Cortex of kidney (tissue), 1 donor: Measurements from ENCODE around the gene MCF2L.

Source experiments
- DNase-seq: peaks from one replicate; lab custom pipeline; 2025; lab: John Stamatoyannopoulos, UW

MCF2L gene

GRCh38 chr13:112951674-112952371, 17.2 kb upstream of the MCF2L start:
- DNase-seq = no peak

DNA sequence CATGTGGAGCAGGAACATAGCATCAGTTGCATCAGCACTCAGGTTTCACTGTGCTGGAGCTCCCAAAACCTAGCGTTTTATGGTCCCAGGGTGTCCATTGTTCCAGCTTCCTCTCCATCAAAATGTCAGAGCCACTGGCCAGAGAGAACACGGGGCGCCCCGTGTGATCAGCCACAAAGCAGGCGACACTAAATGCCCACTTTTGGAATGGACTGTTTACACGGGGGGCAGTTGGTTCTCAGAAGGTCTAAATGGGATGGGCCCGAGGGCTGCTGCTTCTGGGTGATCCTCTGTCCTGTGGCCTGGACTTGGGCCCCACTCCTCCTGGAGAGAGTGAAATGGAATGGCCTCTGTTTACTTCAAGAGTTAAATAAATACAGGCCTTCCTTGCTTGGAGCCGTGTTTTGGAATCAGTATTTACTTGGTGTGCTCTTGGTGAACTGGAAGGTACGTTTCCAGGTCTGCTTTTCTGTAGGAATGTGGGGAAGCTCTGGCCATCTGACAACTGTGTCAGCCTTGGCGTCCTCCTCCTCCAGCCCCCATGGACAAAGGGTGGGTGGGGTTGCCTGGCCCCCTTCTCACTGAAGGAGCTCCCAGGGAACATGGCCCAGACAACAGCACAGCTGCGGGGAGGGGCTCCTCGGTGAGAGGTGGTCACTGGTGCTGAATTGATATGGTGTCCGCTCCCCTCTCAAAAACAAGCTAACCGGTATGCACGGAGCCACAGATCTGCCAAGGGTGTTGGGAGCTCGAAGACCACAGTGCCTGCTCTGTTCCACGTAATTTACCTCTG, 16.1 kb upstream of the MCF2L start:
- DNase-seq = no peak

DNA sequence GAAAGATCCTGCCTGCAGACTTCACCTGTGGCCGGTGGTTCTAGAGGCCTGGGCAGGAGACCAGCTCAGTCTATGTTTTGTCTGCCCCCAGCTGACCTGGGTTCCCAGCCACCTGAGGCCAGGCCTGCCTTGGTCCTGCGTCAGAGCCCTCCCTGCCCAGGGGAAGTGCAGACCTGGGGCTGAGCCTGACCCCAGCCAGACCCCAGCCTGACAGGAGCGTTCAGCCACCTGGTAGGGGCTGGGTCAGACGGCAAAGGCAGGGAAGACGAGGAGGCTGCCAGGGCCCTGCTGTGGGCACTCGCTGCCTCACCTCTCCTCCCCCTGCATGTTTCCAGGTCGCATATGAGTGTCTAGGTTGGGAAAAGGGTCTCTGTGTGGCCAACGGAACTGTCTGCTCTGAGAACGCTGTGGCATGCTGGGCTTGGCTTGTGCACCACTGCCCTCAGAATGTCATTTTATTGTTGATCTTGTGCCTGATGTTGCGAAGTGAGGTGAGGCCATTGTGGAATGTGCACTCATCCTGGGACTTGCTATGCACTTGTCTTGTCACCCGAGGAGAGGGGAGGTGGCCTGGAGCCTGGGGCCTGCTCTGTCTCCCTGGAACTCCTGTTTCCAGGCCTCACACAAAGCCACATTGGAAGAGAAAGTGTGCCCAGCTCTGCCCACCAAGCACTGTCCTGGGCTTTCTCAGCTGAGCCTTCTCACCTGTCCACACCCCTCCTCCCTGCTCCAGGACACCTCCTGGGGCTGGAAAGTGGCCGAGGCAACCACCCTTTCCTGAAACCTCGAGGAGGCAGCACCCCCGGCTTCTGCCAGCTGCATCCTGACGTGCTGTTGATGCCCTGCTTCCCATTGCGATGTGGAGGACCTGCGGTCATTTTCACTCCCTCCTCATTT, 15.2 kb upstream of the MCF2L start:
- DNase-seq = no peak

DNA sequence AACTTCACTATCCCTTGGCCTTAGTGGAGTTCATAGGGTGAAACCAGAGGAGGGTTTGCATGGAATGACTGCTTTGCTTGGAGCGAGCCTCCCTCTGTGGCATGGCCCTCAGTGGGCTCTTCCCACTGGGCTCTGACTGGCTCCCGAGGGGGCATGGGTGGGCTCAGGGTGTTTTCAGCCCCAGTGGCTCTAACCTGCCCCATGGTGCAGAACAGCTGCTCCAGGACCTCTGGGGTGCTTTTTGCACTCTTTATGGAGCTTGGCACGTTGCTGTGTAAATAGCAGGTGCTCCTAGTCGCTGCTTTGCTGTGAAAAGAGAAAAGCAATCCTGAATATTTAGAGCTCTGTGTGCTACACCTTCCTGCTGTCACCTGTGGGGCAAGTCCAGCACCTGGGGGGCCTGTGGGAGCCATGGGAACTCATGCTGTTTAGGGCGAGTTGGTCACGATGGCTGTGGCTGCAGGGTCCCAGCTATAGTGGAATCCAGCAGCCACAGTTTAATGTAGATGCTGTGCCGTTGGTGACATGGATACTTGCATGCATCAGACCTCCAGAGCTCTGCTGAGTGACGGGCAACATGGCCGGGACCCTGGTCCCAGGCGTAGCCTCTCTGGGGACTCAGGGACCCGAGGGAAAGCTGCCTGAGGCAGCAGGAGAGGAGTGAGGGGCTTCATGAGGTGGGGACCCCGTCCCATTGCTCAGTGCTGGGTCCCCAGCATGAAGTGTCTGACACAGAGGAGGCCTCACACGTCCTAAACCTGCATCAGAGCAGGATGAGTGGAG, 14.3 kb upstream of the MCF2L start:
- no peak for DNase-seq

DNA sequence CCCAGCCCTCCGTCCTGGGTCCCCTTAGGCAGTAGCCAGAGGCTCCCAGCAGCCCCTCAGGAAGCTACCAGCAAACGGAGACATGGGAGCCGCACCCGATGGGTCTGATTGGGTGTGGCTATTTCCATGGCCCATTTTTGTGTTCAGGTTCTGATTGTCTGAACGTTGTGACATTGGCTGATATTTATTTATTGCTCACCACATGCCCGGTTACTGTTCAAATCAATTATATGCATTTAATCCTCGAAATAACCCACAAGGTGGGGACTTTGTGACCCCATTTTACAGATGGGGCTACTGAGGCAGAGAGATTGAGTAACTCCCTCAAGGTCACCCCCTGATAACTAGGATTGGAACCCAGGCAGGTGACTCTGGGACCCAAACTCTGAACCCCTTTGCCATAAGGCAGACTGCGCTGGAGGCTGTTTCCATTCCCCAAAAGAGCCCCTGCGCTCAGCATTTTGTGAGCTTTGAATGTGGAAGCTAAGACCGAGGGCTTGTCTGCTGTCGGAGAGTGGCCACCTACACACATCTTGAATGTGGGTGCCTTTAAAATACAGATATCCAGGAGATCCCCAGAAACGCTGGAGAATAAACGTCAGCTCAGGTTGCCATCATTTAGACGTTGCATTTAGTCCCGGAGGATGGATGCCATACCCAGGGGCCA, 13.6 kb upstream of the MCF2L start:
- no peak for DNase-seq

DNA sequence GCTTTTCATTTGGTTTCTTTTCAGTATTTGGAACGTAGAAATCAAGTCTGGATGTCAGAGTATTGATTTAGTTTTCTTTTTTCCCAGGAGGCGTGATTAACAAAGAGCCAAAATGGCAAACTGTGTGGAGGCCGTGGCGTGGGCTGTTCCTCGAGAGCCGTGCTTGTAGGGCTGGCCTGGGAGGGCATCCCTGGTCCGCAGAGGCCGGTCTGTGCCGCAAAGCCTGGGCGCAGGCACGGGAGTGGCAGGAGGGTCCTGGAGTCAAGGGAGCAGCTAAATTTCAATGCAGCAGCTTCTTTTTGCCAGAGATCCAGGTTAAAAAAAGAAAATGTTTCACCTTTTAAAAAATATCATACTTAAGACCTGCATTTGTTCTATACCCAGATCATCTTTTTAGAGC, 13.1 kb upstream of the MCF2L start:
- no peak for DNase-seq

DNA sequence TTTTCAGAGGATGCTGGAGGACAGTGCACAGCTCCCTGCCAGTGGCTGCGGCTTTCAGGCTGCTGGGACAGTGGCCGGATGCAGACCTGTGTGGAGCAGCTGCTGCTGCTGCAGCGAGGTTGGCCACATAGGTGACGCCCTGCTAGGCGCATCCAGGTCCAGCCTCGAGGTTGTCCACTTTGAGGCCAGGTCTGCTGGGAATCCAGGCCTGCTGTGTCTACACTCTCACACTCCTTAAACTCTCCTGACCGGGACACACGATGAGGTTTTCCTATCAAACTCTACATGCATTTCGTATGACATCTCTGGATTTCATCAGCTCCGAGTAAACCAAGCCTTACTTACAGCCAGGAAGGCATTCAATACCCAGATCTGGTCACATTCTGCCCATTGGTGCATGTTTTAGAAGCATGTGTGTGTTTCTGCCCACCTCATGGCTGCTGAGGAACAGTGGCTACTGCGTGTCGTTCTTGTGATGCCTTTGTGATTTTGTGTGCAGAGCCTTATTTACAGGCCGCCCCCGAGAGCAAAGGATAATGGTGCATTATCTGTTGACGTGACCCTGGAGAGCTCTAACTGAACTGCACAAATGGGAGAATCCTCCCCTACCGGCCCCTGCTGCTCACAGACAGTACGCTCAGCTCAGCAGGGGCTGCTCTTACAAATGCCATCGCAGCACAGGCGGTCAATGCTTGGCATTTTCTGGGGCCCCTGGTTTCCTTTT, 12.3 kb upstream of the MCF2L start:
- no peak for DNase-seq

- no peak for DNase-seq
These were observed 11.7 kb upstream of the MCF2L start for GRCh38 chr13:112957295-112957677.

DNA sequence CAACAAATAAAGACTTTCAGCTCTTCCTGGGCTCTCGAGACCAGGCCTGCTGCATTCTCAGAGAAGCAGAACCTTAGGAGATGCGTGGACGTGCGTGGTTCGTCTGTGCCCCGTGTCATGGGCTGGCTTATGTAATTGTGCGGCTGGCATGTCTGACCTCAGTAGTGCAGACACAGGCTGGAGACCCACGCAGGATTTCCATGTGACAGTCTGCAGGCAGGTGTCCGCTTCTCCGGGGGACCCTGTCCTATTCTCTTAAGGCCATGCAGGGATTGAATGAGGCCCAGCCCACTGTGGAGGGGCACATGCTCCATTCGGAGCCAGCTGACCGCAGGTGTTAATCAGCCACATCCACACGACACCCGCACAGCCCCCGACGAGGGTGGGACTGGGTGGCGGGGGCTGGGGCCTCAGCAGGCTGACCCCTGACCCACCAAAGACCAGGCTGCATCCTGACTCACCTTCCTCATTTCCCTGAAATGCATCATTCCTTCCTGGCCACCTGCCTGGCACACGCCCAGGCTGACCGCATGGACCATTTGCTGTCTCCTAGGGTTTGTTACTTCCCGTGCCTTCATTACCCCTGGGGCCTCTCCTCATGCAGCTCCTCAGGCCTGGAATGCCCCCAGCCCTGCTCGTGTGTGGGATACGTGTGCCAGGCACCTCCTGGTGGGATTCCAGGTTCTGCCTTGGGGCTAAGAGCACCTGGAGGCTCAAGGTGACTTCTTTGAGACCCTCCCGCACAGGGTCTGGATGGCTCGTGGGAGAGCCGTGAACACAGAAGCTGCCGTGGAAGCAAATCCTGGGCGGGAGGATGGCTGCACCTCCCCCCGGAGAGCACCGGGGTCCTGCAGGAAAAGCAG, 10.7 kb upstream of the MCF2L start:
- DNase-seq = no peak

GRCh38 chr13:112959206-112959605, 9.8 kb upstream of the MCF2L start:
- DNase-seq = no peak

DNA sequence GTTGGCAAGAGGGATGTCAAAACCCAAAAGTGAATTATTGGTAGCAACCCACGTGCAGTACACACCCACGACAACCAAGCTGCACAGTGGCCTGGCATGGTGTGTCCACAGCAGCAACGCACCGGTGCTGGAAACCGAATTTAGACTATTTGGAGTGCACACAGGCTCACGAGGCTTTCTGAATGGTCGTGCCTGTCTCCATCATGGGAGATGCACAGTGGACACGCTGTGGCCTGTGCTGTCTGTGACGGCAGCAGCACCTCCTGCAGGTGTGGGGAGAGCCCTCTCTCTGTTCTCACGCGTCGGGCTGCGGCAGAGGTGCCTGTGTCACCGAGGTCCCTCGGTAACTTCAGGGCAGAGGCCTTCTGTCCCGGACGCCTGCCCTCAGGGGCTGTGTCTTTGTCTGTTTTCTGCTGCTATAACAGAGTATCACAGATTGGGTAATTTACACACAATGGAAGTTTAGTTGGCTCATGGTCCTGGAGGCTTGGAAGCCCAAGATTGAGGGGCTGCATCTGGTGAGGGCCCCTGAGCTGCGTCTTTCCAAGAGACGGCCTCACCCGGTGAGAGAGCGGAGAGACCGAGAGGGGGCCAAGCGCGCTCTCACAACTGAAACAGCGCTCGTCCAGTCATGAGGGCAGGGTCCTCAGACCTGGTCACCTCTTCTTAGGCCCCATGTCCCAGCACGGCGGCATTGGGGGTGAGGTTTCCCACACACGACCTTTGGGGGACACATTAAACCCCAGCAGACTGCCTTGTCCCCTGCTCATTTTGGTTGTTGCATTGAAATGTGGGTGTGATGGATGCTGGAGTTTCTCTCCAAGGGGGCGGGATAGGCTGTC, 9.1 kb upstream of the MCF2L start:
- no peak for DNase-seq

DNA sequence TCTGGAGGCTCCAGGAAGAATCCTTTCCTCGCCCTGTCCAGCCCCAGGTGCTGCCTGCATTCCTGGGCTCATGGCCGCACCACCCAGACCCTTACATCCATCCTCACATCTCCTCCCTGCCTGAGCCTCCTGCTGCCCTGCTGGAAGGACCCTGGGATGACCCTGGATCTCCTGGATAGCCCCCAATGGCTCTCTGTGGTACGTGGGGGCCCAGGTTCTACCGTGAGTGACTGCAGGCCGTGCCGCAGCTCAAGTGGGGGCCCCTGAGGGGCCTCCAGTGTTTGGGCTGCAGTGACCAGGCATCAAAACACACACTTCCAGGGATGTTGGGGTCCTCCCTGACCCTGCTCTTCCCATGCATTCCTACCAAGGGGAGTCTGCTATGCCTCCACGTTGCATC, 8.3 kb upstream of the MCF2L start:
- no peak for DNase-seq

GRCh38 chr13:112961457-112962369, 7.3 kb upstream of the MCF2L start:
- DNase-seq = no peak

- DNase-seq = no peak
These were observed 6.6 kb upstream of the MCF2L start for GRCh38 chr13:112962396-112962795.

- DNase-seq = no peak
These were observed 5.9 kb upstream of the MCF2L start for GRCh38 chr13:112962911-112963625.

GRCh38 chr13:112963641-112964040, 5.4 kb upstream of the MCF2L start:
- DNase-seq = no peak

DNA sequence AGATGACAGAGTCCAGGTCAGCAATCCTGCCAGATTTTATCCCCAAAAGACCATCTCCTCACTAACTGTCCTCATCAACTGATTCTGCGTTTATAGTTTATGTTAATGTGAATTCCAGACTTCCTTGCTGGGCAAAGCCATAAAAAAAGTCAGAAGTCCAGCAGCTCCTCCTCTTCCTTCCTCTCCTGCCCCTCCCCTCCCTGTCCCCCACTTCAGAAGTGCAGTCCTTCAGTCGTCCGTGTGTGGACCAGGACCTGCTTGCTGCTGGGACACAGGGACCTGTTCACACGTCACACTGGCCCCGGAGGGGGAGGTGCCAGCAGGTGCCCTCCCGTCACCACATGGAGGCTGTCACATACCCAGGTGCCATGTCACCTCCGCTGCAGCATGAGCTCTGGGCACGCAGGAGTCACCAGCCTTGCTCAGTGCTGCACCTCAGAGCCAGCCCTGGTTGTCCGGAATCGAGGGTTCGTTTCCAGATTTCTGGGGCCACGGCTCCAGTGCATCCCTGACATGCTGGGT, 4.0 kb upstream of the MCF2L start:
- no peak for DNase-seq
